GM12875 (cell line): ENCODE measurements around the gene ITGAV.

Experiments used
- H3K4me3 ChIP-seq: one replicate; pipeline ENCODE4 v1.5.1; 2011; ENCODE audit warnings: low read depth, low read length, control low read depth
- TF ChIP-seq, protein P1 (sequence below): IDR thresholded peaks from 2 replicates; pipeline ENCODE4 v1.5.1; 2011; ENCODE audit warnings: low read depth, mild to moderate bottlenecking, control low read depth, inconsistent platforms, low read length, moderate library complexity, borderline replicate concordance; ENCODE audit not compliant: insufficient read depth

The ITGAV gene

DNA sequence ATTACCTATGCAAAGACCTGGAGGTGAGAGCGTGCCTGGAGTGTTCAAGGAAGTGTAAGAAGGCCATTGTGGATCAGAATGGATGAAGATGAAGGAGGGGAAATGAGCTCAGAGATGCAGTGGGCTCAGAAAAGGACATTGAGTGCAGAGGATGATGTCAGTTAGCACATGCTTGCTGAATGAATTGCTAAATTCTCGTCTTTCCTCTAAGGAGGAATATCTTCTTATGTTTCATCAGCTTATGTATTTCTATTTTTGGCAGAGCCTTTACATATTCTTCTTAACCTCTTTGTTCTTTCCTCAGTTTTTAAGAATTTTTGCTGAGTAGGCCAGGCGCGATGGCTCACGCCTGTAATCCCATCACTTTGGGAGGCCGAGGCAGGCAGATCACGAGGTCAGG, 134.9 kb downstream of the ITGAV start:
- H3K4me3 ChIP-seq = no peak overlapping the region
- TF ChIP-seq, protein P1, sequence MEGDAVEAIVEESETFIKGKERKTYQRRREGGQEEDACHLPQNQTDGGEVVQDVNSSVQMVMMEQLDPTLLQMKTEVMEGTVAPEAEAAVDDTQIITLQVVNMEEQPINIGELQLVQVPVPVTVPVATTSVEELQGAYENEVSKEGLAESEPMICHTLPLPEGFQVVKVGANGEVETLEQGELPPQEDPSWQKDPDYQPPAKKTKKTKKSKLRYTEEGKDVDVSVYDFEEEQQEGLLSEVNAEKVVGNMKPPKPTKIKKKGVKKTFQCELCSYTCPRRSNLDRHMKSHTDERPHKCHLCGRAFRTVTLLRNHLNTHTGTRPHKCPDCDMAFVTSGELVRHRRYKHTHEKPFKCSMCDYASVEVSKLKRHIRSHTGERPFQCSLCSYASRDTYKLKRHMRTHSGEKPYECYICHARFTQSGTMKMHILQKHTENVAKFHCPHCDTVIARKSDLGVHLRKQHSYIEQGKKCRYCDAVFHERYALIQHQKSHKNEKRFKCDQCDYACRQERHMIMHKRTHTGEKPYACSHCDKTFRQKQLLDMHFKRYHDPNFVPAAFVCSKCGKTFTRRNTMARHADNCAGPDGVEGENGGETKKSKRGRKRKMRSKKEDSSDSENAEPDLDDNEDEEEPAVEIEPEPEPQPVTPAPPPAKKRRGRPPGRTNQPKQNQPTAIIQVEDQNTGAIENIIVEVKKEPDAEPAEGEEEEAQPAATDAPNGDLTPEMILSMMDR = no peak

DNA sequence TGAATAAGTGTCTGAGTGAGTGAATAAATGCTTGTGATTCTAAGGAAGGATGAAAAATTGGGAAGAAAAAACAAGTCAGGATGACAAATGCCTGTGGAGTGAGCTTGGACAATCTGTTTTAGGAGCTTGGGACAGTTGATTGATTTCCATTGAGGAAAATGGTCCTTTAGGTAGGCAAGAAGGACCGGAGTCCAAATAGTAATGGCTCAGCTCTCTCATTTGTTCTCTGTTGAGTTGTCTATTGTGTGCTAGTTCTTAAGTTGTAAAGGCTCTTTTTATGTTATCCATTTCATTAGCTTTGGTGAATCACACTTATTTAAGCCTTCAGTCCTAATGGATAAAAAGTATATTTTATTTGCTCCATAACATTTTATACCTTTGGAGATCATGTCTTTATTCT, 135.9 kb downstream of the ITGAV start:
- no peak overlapping the region for H3K4me3 ChIP-seq
- TF ChIP-seq, protein P1 = no peak

DNA sequence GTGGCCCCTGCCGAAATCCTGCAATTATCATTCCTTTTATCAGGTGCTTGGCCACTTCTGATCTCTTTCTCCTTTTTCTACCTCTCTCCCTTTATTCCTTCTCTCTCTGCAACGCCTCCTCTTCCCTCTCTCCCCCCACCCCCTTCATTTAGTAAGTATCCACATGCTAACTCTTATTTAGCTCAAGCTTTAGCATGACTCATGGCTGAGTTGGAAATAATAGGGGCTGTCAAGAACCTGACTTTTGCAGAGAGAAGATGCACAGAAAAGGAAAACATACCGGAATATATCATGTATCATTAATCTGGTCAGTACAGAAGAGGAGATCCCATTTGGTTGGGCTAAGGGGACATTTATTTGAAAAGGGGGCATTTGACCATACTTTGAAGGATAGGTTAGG, 137.1 kb downstream of the ITGAV start:
- H3K4me3 ChIP-seq = no peak overlapping the region
- TF ChIP-seq, protein P1 = no peak

DNA sequence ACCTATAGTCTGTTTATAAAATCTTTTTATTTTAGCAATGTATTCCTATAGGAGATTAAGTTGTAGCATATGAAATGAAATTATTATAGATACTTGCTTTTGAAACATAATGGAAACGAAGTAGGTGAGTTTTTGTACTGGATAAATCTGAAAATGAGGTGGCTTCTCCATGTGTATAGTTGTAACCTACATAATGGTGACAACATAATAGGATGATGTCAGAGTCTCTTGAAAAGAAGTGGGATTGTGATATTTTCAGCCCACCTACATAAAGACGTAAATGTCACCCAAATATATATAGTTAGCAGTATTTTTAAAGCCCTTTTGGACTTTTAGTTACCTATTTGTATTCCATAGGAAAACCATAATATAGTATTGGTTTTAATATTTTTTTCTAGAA, 138.8 kb downstream of the ITGAV start:
- H3K4me3 ChIP-seq = no peak overlapping the region
- TF ChIP-seq, protein P1 = no peak
